Measurements from ENCODE around the gene ZAP70. TPM values are rescaled to one million over a fixed set of nuclear protein-coding genes. Genes with fewer than 3 reads are reported as not detected.

The ZAP70 gene
- total RNA-seq, 2 donors from 2014 or later: 2.2 to 3.4 TPM

DNA sequence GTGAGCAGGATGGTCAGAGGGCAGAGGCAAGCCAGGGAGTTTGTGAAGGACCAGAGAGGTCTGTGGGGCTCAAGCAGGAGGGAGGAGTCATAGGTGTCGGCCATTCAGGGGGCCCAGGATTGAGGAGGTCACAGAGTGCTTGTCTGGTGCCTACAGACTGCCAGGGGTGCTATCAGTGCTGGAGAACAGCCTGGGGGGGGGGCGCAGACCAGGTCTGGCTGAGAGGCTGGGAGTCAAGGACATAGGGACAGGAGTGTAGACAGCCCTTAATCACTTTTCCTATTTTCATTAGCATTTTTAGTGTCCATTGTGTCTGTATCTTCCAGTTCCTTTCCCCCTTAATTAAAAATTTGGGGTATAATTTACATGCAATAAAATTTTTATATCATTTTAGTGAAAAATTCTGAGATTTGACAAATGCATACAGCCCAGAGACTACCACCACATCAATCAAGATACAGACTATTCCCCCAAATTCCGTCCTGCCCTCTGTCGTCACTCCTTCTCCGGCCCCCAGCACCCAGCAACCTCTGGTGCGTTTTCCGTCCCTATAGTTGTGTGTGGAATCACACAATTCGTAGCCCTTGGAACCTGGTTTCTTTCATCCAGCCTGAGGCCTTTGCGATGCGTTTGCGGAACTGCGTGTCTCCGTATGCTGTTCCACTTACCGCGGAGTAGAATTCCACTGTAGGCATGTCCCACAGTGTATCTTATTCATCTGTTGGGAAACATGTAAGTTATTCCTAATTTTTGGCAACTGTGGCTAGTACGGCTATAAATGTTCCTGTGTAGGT is 6.2 kb downstream of the ZAP70 start:
- intact Hi-C loops (cut with DNase I): no loop called here
- H3K27ac ChIP-seq: no peak overlapping the region
- H3K9me3 ChIP-seq: no peaks in the 10 kb centered on the region
- no peaks in the 10 kb centered on the region for H3K36me3 ChIP-seq
- TF ChIP-seq, protein P1, sequence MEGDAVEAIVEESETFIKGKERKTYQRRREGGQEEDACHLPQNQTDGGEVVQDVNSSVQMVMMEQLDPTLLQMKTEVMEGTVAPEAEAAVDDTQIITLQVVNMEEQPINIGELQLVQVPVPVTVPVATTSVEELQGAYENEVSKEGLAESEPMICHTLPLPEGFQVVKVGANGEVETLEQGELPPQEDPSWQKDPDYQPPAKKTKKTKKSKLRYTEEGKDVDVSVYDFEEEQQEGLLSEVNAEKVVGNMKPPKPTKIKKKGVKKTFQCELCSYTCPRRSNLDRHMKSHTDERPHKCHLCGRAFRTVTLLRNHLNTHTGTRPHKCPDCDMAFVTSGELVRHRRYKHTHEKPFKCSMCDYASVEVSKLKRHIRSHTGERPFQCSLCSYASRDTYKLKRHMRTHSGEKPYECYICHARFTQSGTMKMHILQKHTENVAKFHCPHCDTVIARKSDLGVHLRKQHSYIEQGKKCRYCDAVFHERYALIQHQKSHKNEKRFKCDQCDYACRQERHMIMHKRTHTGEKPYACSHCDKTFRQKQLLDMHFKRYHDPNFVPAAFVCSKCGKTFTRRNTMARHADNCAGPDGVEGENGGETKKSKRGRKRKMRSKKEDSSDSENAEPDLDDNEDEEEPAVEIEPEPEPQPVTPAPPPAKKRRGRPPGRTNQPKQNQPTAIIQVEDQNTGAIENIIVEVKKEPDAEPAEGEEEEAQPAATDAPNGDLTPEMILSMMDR (IDR thresholded peaks at IDR 0.05): no peak
- H3K4me1 ChIP-seq: no peaks in the 10 kb centered on the region
- no peaks in the 10 kb centered on the region for H3K27me3 ChIP-seq
- DNase-seq: no peak
- H3K4me3 ChIP-seq: no peak overlapping the region
- H3K9ac ChIP-seq (ENCODE audit: low read depth in 2 of 2, low read length in 2 of 2): no peak overlapping the region

DNA sequence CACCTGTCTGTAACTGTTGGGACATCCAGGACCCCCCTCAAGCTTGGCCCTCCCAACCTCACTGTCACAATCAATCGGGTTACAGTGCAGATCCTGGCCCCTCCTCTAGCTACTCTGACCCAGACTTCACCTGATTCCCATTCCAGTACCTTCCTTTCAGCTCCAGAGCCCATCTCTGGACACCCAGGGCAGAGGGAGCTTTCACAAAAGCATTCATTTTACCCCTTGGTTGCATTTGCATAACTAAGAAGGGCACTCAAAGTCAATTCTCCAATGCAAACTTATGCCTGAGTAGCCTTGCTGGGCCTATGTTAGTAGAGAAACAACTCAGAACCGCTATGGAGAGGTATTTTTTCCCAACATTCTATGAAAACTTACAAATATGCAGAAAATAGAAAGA is 7.4 kb downstream of the ZAP70 start:
- DNase-seq: no peak
- H3K27me3 ChIP-seq: no peaks in the 10 kb centered on the region
- H3K4me1 ChIP-seq: no peaks in the 10 kb centered on the region
- H3K9ac ChIP-seq (ENCODE audit: low read depth in 2 of 2, low read length in 2 of 2): no peak overlapping the region
- TF ChIP-seq, protein P1 (IDR thresholded peaks at IDR 0.05): no peak
- intact Hi-C loops (cut with DNase I): no loop called here
- H3K36me3 ChIP-seq: no peaks in the 10 kb centered on the region
- no peaks in the 10 kb centered on the region for H3K9me3 ChIP-seq
- no peak overlapping the region for H3K4me3 ChIP-seq
- H3K27ac ChIP-seq: no peak overlapping the region

- Histone ChIP-seq H3K9ac (ENCODE audit: low read depth in 2 of 2, low read length in 2 of 2) (no peak overlapping the region), H3K36me3 (no peaks in the 10 kb centered on the region), H3K4me1 (no peaks in the 10 kb centered on the region), H3K9me3 (no peaks in the 10 kb centered on the region), H3K4me3 (no peak overlapping the region), H3K27ac (no peak overlapping the region), H3K27me3 (no peaks in the 10 kb centered on the region)
- TF ChIP-seq, protein P1 (IDR thresholded peaks at IDR 0.05): no peak
- DNase-seq: no peak
- intact Hi-C loops (cut with DNase I): no loop called here
Measured at GRCh38 chr2:97722227-97722626, 8.9 kb downstream of the ZAP70 start.

DNA sequence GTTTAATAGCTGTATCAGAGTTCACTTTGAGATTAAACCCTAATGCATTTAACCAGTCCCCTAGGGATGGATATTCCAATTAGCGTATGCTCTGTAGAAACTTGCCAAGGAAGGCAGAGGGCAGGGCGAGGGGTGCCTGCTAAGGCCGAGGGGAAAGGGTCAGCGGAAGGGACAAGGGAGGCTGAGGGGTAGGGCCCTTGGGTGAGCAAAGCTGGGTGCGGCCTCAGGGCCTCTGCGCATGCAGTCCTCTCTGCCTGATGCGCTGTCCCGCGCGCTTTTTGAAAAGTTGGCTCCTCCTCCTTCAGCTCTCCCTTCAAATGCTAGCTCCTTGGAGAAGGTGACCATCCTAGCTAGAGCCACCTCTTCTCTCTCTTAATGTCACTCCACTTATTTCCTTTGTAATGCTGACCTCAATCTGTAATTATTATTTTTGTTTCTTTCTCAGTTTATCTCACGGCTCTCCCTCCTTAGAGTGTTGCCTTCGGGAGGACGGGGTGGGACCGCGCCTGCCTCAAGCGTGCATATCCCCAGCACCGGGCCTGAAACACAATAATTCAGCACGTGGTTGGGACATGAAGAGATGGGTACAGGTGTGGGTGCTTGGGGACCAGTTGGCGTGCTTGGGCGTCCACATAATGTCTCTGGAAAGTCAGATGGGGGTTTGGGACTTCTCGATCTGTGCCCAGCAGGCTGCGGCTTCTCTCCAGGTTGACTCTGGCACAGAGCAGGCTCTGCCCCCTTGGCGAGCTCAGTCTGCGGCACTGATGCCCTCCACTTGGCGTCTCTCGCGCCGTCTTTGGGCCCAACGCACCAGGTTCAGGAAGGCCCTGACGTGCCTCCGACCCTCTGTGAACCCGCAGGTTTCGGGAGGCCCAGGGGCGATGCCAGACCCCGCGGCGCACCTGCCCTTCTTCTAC is 10.0 kb downstream of the ZAP70 start:
- DNase-seq: no peak
- intact Hi-C loops (cut with DNase I): no loop called here

DNA sequence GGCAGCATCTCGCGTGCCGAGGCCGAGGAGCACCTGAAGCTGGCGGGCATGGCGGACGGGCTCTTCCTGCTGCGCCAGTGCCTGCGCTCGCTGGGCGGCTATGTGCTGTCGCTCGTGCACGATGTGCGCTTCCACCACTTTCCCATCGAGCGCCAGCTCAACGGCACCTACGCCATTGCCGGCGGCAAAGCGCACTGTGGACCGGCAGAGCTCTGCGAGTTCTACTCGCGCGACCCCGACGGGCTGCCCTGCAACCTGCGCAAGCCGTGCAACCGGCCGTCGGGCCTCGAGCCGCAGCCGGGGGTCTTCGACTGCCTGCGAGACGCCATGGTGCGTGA is 10.7 kb downstream of the ZAP70 start:
- Histone ChIP-seq H3K4me3 (no peak overlapping the region), H3K4me1 (no peaks in the 10 kb centered on the region), H3K9ac (ENCODE audit: low read depth in 2 of 2, low read length in 2 of 2) (no peak overlapping the region), H3K9me3 (no peaks in the 10 kb centered on the region), H3K27ac (no peak overlapping the region), H3K27me3 (no peaks in the 10 kb centered on the region), H3K36me3 (no peaks in the 10 kb centered on the region)
- intact Hi-C loops (cut with DNase I): no loop called here
- no peak for DNase-seq
- TF ChIP-seq, protein P1 (IDR thresholded peaks at IDR 0.05): no peak

More for the DNA sequence above, 10.0 kb downstream of the ZAP70 start:
- H3K4me1 ChIP-seq: no peaks in the 10 kb centered on the region
- H3K36me3 ChIP-seq: no peaks in the 10 kb centered on the region
- H3K9me3 ChIP-seq: no peaks in the 10 kb centered on the region
- H3K9ac ChIP-seq (ENCODE audit: low read depth in 2 of 2, low read length in 2 of 2): no peak overlapping the region
- TF ChIP-seq, protein P1 (IDR thresholded peaks at IDR 0.05): no peak
- H3K27me3 ChIP-seq: no peaks in the 10 kb centered on the region
- no peak overlapping the region for H3K27ac ChIP-seq
- no peak overlapping the region for H3K4me3 ChIP-seq

All from colonic mucosa (tissue), 4 donors.